SK-N-SH (cell line): ENCODE measurements around the gene CYB561D2.

Experiments used
- EP300 ChIP-seq, 2 experiments: IDR thresholded peaks; 2 replicates each; pipeline versions ENCODE4 v1.4.0 to v1.6.1; 2012; ENCODE audit warnings: borderline replicate concordance in 1 of 2, low read depth in 1 of 2, low read length in 1 of 2
- EZH2phosphoT487 ChIP-seq: fragments of 200-600 bp; sonication (generic); IDR thresholded peaks from 2 replicates; pipeline ENCODE4 v1.6.1; 2017; ENCODE audit warnings: low read depth, mixed run types, mild to moderate bottlenecking, antibody characterized with exemption, moderate library complexity, borderline replicate concordance
- JUND ChIP-seq: IDR thresholded peaks from 2 replicates; pipeline ENCODE4 v1.4.0; 2012
- RAD21 ChIP-seq: IDR thresholded peaks from 2 replicates; pipeline ENCODE4 v1.6.1; 2012; ENCODE audit warnings: mild to moderate bottlenecking, low read length
- SIN3A ChIP-seq: IDR thresholded peaks from 2 replicates; pipeline ENCODE4 v1.6.1; 2012; ENCODE audit warnings: low read depth, mild to moderate bottlenecking, low read length, moderate library complexity, borderline replicate concordance
- SMC3 ChIP-seq: IDR thresholded peaks from 2 replicates; pipeline ENCODE4 v1.6.1; 2012; ENCODE audit warnings: low read depth, low read length, improper control_type of control experiment
- TAF1 ChIP-seq: IDR thresholded peaks from 2 replicates; pipeline ENCODE4 v1.6.1; 2012; ENCODE audit warnings: low read depth, mild to moderate bottlenecking, low read length, moderate library complexity, borderline replicate concordance
- TF ChIP-seq, protein P1 (sequence below): fragments of 200-600 bp; sonication (generic); IDR thresholded peaks from 2 replicates; pipeline ENCODE4 v1.6.1; 2017; ENCODE audit warnings: antibody characterized with exemption, mild to moderate bottlenecking, moderate library complexity
- TF ChIP-seq, protein P2 (sequence below): IDR thresholded peaks from 2 replicates; pipeline ENCODE4 v1.6.1; 2012; ENCODE audit warnings: mild to moderate bottlenecking, low read depth, low read length, moderate library complexity
- TF ChIP-seq, protein P3 (sequence below): IDR thresholded peaks from 2 replicates; pipeline ENCODE4 v1.4.0; 2012; ENCODE audit warnings: low read depth, borderline replicate concordance
- TF ChIP-seq, protein P4 (sequence below): IDR thresholded peaks from 2 replicates; pipeline ENCODE4 v1.4.0; 2012; ENCODE audit warnings: low read depth

DNA sequence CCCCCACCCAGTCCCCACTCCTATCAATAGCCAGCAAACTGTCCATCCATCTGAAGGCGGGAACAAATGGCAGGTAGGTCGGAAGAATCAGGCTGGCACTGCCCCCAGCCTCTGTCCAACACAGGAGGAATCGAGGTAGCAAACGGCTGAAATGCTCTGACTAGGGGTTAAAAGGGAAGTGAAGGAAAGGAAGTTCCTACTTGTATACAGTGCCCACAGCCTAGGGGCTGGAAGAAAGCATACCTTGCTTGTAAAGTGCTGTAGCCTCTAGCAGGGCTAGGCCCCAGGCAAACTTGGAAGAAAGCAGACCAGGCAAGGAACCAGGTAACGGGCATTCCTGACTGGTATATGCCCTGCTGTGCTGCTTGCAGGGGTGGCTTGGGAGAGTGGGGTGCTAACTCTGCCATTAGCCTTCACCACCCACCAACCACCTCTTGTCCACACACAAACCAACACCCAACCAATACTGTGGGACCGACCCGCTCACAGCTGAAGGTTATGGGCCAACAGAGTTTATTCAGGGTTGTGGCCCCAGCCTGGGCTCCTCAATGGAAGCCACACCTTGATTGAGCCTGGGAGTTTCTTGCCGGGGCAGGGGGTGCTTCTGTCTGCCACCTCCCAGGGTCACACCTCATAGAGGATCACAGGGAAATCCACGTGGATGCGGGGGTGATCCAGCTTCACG lies 25.0 kb upstream of the CYB561D2 start:
- TF ChIP-seq EP300 (IDR thresholded peaks at IDR 0.05; ENCODE audit: borderline replicate concordance in 1 of 2, low read depth in 1 of 2, low read length in 1 of 2) (no peak), RAD21 (no peak), SIN3A (no peak), SMC3 (no peak), JUND (no peak), TAF1 (no peak), EZH2phosphoT487 (no peak)
- TF ChIP-seq, protein P1, sequence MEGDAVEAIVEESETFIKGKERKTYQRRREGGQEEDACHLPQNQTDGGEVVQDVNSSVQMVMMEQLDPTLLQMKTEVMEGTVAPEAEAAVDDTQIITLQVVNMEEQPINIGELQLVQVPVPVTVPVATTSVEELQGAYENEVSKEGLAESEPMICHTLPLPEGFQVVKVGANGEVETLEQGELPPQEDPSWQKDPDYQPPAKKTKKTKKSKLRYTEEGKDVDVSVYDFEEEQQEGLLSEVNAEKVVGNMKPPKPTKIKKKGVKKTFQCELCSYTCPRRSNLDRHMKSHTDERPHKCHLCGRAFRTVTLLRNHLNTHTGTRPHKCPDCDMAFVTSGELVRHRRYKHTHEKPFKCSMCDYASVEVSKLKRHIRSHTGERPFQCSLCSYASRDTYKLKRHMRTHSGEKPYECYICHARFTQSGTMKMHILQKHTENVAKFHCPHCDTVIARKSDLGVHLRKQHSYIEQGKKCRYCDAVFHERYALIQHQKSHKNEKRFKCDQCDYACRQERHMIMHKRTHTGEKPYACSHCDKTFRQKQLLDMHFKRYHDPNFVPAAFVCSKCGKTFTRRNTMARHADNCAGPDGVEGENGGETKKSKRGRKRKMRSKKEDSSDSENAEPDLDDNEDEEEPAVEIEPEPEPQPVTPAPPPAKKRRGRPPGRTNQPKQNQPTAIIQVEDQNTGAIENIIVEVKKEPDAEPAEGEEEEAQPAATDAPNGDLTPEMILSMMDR = no peak
- TF ChIP-seq, protein P2, sequence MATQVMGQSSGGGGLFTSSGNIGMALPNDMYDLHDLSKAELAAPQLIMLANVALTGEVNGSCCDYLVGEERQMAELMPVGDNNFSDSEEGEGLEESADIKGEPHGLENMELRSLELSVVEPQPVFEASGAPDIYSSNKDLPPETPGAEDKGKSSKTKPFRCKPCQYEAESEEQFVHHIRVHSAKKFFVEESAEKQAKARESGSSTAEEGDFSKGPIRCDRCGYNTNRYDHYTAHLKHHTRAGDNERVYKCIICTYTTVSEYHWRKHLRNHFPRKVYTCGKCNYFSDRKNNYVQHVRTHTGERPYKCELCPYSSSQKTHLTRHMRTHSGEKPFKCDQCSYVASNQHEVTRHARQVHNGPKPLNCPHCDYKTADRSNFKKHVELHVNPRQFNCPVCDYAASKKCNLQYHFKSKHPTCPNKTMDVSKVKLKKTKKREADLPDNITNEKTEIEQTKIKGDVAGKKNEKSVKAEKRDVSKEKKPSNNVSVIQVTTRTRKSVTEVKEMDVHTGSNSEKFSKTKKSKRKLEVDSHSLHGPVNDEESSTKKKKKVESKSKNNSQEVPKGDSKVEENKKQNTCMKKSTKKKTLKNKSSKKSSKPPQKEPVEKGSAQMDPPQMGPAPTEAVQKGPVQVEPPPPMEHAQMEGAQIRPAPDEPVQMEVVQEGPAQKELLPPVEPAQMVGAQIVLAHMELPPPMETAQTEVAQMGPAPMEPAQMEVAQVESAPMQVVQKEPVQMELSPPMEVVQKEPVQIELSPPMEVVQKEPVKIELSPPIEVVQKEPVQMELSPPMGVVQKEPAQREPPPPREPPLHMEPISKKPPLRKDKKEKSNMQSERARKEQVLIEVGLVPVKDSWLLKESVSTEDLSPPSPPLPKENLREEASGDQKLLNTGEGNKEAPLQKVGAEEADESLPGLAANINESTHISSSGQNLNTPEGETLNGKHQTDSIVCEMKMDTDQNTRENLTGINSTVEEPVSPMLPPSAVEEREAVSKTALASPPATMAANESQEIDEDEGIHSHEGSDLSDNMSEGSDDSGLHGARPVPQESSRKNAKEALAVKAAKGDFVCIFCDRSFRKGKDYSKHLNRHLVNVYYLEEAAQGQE = no peak
- TF ChIP-seq, protein P3, sequence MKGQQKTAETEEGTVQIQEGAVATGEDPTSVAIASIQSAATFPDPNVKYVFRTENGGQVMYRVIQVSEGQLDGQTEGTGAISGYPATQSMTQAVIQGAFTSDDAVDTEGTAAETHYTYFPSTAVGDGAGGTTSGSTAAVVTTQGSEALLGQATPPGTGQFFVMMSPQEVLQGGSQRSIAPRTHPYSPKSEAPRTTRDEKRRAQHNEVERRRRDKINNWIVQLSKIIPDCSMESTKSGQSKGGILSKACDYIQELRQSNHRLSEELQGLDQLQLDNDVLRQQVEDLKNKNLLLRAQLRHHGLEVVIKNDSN = no peak
- TF ChIP-seq, protein P4, sequence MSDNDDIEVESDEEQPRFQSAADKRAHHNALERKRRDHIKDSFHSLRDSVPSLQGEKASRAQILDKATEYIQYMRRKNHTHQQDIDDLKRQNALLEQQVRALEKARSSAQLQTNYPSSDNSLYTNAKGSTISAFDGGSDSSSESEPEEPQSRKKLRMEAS = no peak
